ENCODE results near the gene PSMF1.

- TF ChIP-seq, protein P1, sequence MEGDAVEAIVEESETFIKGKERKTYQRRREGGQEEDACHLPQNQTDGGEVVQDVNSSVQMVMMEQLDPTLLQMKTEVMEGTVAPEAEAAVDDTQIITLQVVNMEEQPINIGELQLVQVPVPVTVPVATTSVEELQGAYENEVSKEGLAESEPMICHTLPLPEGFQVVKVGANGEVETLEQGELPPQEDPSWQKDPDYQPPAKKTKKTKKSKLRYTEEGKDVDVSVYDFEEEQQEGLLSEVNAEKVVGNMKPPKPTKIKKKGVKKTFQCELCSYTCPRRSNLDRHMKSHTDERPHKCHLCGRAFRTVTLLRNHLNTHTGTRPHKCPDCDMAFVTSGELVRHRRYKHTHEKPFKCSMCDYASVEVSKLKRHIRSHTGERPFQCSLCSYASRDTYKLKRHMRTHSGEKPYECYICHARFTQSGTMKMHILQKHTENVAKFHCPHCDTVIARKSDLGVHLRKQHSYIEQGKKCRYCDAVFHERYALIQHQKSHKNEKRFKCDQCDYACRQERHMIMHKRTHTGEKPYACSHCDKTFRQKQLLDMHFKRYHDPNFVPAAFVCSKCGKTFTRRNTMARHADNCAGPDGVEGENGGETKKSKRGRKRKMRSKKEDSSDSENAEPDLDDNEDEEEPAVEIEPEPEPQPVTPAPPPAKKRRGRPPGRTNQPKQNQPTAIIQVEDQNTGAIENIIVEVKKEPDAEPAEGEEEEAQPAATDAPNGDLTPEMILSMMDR (conservative IDR thresholded peaks at IDR 0.05 in 1 of 2, IDR thresholded peaks at IDR 0.05 in 1 of 2; ENCODE audit: low read depth in 1 of 2, low read length in 2 of 2) = no peak
- no peak for TF ChIP-seq EZH2 (IDR thresholded peaks at IDR 0.05; ENCODE audit: low read length, missing control alignments)
Measured at GRCh38 chr20:1186367-1186991, 68.1 kb downstream of the PSMF1 start.

Data from fibroblast of lung (primary cell).